ENCODE measurements around the gene CPED1.
"Not testable (repeated sequence)": the region's sequence is repeated elsewhere in the genome, so short reads cannot be mapped to it uniquely, and the experiment has no call there.

CPED1 gene

DNA sequence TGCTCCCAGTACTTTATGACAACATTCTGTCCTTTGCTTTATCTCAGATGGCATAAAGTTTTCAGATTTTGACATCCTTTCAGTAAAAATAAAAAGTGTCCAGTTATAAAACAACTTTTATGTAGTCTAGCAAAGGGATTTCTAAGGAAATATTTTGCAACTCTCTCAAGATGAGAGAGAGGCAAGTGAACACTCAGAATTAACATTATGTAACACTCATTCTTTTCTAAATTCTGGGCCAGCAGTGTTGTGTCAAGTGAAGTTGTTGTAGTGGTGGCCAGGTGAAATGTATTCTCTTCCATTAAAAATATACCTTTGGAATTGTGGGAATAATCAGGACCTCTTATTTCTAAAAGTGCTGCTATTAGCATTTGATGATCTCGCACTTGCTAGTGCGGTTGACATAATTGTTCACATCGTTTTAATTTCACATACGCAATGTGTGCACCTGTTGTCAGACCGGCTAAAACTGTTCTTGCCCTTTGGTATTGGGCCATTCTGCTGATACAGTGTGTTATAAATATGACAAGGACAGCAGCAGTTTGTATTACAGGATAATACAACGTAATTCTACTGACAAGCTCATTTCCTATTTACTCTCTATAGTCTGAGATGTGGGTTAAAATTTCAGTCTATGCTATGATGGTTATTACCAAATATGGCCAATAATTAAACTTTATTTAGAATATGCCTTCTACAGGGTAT, 23.8 kb downstream of the CPED1 start:
- in situ Hi-C loops (cut with HindIII; ENCODE audit: low sequenced_read_pairs): no loop called here

DNA sequence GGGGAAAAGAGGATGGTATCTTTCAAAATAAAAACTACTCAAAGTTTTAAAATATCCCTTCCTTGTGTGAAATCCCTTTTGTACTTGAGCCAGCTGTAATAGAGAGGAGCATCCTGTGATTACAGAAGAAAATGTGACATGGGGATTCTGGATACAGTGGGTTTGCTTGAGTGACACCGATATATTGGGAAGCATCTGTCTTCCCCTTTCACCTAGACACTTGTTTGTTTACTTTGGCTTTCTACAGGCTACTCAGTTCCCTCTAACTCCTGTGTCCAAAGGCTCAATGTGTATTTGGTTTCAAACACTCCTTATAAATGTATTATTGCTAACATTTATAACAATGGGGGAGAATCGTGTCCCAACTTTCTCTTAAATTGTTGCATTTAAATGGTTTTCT, 24.4 kb downstream of the CPED1 start:
- in situ Hi-C loops (cut with HindIII; ENCODE audit: low sequenced_read_pairs): no loop called here

DNA sequence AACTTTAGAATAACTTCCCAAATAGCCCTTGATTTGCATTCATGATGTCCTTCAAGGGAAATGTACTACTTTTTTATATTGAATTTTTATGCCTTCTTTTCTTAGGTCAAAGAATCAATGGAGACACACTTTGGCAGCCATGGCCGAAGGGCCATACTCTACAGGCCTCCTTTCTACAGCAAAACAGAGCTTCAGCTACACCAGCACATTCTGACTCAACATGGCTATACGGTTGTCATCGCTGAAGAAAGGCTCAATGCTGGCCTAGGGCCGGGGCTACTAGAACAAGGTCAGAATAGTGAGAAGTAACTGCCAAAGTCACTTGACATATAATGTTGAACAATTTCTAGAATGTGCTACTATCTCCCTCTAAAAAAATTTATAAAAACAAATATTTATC, 27.0 kb downstream of the CPED1 start:
- in situ Hi-C loops (cut with HindIII; ENCODE audit: low sequenced_read_pairs): no loop called here

DNA sequence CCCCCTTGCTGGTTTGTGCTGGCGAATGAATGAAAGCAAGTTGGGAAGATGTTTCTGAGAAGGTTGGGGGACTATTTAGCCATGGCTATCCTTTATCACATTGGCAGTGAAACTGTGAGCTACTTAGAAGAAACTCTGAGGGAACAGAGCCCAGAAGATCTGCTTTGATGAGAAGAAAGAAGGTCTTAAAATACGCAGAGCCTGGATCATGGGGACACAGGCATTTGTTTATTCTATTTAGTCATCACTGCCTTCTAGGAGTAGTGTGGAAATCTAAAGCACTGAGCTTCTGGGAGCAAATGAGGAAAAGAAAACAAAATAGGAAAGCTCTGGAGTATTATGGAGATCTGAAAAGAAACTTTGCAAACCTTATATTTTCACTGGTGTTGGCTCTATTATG, 28.5 kb downstream of the CPED1 start:
- in situ Hi-C loops (cut with HindIII; ENCODE audit: low sequenced_read_pairs): no loop called here

DNA sequence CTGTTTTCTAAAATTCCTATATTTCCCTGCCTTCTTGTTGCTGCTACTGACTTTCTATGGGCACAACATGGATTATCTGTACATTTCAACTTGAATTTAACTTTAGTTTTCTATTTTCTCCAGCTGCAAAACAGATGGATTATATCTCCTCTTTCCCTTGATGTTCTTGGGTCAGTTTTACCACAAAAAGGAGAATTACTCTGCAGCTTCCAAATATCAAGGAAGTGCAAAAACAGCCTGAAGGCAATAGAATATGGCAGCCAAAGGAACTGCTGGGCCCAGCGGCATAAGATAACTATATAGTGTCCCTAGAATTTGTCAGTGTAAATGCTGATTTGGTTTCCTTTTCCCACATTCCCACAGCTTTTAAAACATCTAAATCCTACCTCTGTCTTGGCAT, 29.1 kb downstream of the CPED1 start:
- in situ Hi-C loops (cut with HindIII; ENCODE audit: low sequenced_read_pairs): no loop called here

DNA sequence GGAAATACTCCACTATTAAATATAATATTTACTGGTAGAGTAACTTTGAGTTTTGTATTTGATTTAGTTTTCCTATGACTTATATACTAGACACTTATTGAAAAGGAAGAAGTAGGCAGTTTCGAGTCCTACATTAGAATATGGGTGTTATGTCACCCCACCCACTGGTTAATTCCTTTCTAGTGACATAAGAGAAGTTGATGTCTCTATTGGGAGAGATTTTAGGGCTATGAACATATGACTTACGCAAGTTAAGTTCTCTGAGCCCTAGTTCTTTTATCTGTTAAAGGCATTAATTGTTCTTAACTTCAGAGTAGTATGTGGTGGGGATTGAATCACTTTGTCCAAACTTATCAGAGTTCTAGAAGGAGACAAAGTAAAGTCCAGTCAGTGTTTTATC, 30.5 kb downstream of the CPED1 start:
- in situ Hi-C loops (cut with HindIII; ENCODE audit: low sequenced_read_pairs): no loop called here

DNA sequence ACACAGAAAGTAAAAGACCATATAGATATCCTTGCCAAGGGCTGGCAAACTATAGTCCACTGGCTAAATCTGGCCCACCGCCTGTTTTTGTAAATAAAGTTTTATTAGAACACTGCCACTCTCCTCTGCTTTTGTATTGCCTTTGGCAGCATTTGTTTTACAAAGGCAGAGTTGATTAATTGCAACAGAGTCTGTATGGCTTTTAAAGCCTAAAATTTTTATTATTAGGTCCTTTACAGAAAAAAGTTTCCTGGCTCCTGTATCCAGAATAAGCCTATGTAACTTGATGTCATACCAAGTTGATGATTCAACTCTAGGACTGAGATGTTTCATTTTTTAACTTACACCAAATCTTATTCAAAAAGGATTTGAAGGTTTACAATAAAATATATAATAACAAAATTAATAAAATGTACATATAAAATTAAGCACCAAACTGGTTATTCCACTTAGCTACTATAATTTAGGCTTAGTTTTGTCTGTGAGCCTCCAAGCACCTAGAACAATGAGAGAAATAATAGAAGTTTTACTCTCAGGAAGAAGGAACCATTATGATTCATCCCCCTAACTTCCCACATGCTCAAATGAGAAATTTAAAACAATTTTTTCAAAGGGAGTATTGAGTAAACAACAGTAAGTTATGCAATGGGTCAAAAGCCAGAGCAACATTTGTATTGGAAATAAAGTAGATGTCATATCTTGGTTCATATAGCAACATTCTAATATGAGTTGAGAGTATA, 31.9 kb downstream of the CPED1 start:
- in situ Hi-C loops (cut with HindIII; ENCODE audit: low sequenced_read_pairs): no loop called here

DNA sequence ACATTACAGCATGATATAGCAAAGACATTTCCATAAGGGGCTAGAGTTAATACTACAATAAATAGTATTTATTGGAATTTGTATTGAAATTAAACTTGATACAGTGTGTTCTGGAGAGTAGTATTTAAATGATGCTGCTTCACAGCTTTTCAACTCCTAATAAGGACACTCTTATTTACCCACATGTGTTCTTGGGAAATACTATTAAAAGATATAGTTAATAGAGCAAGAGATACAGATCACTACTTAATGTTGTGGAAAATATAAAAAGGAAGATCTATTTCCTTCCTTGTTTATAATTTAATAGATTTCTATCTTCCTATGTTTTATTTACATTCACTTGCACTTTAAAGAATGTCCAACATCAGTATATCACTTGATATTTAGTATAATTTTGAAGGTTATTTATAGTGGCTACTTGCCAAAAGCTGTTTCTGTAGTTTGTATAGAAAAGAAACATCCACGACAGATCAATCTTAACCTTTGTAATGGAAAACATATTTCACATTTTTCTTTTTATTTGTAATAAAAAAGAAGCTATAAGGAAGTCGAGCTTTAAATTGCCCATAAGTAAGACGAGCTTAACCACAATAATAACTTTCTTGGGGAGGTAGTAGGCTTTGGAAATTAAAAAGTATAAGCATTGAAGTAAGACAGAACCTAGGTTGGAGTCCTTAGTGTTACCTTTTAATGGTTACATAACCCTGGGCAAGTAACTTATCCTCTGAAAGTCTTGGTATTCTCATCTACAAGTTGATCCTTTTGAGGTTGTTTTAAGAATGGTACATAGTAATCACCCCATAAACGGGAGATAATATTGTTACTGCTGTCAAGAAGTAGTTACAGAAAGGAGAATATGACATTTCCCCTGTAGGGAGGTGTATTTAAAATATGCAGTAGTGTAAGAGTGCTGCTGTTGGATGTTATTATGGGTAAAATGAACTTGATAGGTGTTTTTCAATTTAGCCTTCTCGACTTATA, 32.8 kb downstream of the CPED1 start:
- in situ Hi-C loops (cut with HindIII; ENCODE audit: low sequenced_read_pairs): no loop called here

DNA sequence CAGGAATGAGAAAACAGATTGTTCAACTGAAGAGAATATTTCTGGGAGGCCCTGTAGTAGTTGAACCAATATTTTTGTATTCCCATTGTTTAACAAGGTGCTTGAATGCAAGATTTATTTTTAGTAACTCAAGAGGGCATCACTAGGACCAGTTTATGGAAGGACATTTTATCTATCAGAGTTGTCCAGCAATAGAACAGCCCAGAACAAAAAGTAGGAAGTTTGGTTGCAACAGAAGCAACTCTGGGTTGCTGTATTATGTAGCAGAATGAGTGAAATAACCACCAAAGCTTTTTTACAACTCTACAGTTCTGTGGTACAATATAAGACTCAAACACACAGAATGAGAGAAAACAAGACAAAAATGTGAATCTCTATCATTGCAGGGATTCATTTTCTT, 34.7 kb downstream of the CPED1 start:
- in situ Hi-C loops (cut with HindIII; ENCODE audit: low sequenced_read_pairs): no loop called here

DNA sequence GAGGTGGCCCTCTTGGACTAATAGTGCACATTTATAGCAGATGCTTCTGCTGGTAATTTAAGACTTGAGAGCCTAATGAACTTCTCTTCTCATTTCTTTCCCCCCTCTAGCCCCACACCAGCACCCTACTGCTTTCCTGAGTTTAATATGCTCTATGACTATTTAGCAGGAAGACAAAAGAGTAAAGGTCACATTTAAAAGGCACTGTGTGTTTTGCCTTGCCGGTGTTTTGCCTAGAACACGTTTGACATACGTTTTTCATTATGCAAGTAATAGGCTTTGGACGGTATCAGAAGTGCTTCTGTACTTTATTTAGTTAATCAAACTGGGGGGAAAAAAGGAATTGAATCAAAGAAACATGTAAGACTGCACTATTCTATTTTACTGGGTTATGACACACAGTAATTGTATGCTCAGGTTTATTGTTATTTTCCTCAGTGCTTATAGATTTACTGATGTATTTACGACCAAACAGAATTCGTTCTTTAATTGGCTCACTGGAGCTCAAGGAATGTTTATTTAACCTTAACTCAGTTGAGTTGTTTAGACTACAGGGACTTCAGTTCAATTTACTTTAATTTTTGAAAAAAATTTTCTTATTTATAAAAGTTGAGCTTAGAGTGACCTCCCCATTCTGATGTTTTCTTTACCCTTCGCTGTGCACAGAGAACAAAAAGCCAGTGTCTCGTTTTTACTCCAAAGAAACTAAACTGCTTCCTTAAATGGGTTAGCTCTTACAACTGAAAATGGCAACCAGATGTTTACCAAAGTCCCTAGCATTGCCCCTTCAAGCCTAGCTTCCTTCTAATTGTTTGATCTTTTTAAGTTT, 35.4 kb downstream of the CPED1 start:
- in situ Hi-C loops (cut with HindIII; ENCODE audit: low sequenced_read_pairs): no loop called here

DNA sequence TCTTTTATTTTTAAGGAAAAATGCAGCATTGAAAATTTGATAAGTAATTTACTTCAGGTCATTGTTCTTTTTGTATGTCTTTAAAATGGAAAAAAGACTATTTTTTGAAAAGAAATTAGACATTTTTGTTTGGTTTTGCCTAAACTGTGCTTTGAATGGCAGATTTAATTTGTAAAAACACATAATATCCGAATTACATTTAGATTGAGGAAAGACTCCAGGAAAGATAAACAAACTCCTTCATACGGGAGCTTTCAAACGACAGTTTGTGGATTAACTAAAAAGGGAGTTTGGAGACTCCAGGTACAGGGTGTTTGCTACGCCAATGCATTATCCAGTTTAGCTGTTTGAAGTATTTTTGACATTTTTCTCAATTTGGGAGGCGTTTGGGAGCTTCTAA, 36.1 kb downstream of the CPED1 start:
- in situ Hi-C loops (cut with HindIII; ENCODE audit: low sequenced_read_pairs): no loop called here

DNA sequence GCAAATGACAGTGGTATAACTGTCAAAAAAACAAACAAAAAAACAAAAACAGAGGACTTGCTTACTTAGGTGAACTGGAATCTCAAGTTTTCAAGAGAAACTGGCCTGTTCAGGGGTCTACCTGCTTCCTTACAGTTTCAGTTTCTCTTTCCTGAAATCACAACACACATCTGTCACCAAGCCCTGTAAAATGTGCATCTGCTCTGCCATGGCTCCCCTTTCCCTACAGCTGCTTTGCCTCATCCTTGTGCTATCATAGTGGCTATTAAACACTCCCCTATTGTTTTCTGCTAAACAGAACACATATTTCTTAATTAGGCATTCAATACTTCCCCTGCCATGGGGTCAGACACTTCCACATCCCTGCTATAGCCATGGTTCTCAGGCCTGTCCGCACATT, 37.6 kb downstream of the CPED1 start:
- in situ Hi-C loops (cut with HindIII; ENCODE audit: low sequenced_read_pairs): no loop called here

DNA sequence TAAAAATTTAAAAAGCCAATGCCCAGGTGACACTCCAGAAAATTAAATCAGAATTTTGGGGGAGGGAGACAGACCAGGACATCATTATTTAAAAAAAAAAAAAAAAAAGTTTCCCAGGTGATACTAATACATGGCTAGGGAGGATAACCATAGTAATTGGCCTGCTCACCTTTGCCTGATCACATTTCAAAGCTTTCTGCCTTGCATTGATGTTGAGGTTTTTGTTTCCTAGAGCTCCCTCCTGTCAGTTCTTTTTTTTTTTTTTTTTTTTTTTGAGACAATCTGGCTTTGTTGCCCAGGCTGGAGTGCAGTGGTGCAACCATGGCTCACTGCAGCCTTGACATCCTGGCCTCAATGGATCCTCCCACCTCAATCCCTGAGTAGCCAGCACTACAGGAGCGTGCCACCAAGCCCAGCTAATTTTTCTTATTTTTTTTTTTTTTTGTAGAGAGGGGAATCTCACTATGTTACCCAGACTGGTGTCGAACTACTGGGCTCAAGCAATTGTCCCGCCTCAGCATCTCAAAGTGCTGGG, 38.1 kb downstream of the CPED1 start:
- in situ Hi-C loops (cut with HindIII; ENCODE audit: low sequenced_read_pairs): no loop called here

DNA sequence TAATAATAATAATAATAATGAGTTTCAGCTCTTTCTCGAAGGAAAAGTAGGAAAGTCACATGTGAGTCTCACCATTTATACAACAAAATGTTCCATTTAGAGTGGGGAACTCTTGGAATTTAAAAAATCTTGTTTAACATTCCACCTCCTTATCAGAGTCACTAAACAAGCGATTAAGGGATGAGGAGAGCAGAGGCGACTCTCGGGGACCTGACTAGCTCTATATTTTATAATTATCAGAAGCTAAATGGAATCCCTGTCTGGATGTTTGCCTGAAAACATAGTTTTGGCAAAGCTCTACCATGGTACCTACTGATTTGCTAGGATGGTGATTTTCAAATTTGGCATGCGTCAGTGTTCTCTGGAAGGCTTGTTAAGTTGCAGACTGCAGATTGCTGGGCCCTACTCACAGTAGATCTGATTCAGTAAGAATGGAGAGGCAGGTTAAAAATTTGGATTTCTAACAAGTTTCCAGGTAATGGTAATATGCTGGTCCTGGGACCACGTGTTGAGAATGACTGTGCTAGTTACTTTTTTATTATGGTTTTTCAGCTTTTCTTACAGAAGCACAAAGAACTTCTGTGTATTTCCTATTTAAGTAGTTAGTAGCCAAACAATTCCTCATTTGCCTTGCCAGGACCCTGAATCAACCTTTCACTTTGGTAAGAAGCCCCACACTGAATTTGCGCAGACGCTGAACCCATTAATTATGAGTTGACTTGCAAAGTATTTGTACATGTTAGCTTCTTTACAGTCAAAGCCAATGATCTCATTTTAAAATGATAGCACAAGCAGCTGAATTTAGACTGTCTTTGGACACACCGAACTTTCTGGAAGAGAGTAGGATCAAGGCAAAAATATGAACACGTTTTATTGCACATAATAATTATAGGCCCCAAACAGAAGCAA, 39.5 kb downstream of the CPED1 start:
- in situ Hi-C loops (cut with HindIII; ENCODE audit: low sequenced_read_pairs): no loop called here

DNA sequence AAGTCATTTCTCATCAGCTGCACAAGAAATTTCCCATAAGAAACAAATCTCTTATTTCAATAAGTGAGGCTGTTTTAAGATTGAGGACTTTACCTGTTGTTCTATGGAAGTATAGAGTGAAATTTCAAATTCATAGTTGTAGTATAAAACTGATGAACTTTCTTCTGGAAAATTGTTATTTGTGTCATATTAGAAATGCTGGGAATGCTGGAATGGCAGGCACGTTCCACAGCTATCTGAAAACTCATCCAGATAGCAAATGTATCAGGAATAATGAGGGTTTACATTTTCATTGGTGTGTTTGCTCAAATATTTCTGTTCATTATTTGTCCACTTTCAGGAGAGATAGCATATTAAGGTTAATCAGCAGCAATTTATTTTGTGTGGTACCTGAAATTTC, 40.8 kb downstream of the CPED1 start:
- in situ Hi-C loops (cut with HindIII; ENCODE audit: low sequenced_read_pairs): no loop called here

DNA sequence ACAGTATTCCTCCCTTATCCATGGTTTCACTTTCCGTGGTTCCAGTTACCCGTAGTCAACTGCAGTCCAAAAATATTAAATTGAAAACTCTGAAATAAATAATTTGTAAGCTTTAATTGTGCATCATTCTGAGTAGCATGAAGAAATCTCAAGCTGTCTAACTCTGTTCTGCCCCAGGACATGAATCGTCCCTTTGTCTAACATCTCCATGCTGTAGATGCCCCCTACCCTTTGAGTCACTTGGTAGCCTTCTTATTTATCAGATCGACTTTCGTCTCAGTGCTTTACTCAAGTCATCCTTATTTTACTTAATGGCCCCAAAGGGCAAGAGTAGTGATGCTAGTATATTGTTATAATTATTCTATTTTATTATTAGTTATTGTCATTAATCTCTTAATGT, 41.8 kb downstream of the CPED1 start:
- in situ Hi-C loops (cut with HindIII; ENCODE audit: low sequenced_read_pairs): no loop called here

DNA sequence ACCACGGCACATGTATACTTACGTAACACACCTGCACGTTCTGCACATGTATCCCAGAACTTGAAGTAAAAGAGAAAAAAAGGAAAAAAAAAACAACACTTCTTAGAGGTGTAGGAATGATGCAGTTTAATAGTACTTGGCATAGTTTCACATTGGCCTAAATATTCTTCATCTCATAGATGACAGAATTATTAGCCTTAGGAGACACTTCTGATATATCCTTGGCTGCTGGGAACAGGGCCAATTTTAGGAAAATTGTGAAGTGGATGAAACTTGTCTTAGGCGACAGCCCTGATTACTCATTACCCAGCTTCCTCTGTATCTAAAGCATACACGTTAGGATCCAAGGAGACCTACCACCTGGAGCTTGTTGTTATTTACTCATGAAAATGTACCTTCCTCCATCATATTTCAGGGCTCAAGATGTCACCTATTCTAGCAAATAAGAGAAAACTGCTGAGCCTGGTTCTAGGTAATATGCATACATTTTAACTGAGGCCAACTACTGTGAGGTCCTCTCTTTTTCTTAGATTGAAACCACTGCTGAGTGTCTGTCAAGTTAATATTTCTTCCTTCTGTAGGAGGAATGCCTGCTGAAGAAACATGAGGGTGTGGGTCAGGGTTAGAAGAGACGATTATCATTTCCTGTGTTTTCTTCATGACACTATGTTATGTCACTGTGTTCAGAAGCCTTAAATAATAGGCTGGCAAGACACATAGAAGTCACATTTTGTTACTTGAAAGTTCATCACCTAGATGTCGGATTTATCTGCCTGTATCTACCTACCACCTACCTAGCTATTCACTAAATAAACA, 44.3 kb downstream of the CPED1 start:
- in situ Hi-C loops (cut with HindIII; ENCODE audit: low sequenced_read_pairs): no loop called here

DNA sequence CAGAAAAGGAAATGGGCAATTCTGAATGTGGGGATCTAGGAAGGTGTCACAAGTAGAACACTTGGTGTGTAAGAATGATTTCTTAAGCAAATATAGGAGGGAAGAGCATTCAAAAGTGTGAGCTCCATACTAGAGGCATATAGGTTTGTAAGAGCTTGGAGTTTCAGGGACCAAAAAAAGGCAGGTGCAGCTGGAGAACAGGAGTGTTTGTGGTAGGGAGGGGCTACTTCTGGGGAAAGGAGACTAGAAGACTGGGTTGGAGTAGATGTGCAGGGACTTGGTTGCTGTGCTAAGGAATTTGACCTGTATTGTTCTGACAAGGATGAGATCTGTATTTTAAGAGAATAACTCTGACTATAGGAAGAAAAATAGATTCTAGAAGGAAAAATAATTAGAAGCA, 46.4 kb downstream of the CPED1 start:
- in situ Hi-C loops (cut with HindIII; ENCODE audit: low sequenced_read_pairs): no loop called here

DNA sequence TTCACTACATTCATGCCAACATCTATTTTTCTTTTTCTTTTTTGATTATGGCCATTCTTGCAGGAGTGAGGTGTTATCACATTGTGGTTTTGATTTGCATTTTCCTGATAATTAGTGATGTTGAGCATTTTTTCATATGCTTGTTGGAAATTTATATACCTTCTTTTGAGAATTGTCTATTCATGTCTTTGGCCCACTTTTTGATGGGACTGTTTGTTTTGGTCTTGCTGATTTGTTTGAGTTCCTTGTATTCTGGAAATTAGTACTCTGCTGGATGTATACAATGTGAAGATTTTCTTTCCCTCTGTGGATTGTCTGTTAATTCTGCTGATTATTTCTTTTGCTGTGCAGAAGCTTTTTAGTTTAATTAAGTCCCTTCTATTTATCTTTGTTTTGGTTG, 48.3 kb downstream of the CPED1 start:
- in situ Hi-C loops (cut with HindIII; ENCODE audit: low sequenced_read_pairs): not testable (repeated sequence)
